Superior temporal gyrus (tissue), 1 donor: ENCODE data around the gene AADACL4.
"Not testable (repeated sequence)": the region's sequence is repeated elsewhere in the genome, so short reads cannot be mapped to it uniquely, and the experiment has no call there.

Experiments used
- DNase-seq: peaks from one replicate; pipeline ENCODE4 v3.0.0-alpha.2; 2016; ENCODE audit errors: extremely low spot score

Gene AADACL4

DNA sequence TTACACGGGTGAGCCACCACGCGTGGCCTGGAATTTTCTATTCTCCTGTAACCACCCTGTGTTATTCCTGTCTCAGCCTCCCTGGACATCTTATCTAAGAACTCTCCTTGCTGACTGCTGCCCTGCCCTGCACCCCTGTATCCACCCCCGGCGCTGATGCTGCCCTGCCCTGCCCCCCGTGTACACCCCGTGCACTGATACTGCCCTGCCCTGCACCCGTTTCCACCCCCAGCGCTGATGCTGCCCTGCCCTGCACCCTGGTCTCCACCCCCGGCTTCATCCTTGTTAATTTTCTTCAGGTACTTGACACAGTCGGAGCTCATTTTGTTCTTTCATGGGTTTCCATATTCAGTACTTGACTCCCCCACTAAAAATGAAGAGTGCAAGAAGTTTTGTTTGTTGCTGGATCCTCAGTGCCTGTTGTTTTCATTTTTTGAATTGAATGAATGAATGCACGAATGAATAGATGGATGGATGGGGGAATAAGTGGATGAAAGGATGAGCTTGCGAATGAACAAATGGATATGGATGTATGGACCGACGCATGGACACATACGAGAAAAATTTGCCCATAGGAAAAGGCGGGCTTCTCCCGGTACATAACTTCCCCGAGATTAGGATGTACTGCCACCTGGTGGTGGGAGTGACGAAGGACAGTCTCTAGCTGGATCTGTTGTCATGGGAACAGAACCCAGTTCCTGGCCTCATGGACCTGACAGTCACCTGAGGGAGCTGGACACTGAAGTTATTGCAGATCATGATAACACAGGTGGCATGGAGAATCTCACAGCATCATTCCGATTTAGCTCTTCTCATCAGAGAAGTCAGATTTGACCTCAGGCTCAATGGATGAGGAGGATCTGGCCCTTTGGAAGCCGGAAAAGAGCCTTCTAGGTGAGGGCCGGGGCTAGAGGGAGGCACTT is 14.9 kb downstream of the AADACL4 start:
- DNase-seq: peak; percentile 91

DNA sequence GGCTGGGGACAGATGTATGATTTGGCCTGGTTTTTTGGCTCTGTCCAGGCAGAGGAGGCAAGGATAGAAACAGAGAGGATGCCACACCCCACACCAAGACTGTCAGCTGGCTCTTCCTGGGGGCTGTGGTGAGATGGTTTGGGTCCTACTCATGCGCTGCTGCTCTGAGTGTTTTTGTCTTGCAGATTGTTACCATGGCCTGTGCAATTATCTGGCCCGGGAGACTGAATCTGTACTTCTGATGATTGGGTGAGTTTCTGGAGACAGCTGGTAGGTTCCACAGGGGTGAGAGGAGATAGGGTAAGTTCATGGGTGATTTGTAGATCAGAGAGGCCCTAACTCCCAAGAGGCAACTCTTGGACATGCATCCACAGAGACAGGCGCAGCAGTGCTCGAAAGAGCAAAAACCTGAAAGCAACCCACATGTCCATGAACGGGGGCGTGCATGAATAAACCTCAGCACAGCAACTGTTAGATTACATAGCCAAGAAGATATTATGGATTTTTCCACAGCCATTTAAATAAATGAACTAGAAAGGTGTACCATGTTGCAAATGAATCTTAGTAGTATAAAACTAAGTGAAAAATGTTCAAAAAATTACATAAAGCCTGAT is 17.8 kb downstream of the AADACL4 start:
- DNase-seq: peak; percentile 14

DNA sequence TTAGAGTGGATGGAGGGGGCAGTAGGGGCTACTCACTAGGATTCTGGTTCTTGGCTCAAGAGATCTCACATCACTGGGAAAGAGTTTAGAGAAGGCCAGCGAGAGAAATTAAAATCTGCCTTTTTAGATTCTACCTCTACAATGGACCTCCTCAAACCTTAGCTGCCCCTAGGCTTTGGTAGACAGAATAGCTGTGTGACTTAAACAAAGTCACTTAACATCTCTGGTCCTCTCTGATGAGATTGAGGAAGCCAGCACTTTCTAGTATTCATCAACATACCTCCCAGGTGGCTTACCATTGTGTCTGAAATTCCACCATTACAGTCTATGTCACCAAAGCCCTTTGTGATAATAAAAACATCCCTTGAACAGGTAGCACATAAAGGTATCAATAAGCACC is 18.7 kb downstream of the AADACL4 start:
- DNase-seq: no peak

DNA sequence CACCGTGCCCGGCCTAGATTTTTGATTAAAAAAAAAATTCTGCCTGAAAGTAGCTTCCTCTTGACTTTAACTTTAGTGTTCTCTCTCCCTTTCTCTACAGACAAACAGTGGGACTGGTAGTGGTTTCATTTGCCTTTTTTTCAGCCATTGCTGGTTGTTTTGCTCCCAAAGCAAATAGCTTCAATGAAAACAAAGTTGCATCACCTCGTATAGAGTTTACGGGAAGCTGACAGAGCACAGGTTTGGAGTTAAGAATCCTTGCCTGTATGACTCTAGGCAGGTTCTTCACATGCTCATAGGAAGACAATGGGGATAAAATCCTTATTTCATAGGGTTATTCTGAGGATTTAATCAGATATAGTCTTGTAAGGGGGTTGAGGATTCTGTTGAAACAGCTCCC is 21.6 kb downstream of the AADACL4 start:
- no peak for DNase-seq

DNA sequence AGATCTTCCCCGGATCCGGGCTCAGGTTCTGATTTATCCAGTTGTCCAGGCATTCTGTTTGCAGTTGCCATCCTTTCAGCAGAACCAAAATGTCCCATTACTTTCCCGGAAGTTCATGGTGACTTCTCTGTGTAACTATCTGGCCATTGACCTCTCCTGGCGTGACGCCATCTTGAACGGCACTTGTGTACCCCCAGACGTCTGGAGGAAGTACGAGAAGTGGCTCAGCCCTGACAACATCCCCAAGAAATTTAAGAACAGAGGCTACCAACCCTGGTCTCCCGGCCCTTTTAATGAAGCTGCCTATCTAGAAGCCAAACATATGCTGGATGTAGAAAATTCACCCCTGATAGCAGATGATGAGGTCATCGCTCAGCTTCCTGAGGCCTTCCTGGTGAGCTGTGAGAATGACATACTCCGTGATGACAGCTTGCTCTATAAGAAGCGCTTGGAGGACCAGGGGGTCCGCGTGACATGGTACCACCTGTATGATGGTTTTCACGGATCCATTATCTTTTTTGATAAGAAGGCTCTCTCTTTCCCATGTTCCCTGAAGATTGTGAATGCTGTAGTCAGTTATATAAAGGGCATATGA is 22.4 kb downstream of the AADACL4 start:
- DNase-seq: no peak

DNA sequence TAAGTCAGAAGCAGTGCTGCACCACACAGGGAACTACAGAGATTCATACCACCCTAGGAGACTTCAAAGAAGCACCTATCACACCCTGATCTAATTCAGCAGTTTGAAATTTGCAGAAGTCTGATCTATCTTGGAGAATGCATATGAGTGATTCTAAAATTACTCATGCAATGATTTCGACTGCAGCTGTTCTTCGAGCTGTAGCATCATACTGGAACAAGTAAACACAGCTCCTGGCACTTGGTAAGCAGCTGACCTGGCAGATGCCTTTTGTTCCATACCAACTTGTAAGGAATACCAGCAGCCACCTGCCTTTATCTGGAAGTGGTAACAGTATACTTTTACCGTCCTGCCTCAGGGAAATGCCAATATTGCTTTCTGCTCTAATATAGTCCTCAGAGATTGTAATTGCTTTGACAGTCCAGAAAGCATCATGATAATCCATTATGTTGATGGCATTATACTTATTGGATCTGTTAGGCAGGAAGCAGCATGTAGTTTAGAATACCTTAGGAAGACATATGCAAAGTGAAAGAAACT is 25.7 kb downstream of the AADACL4 start:
- DNase-seq: no peak

DNA sequence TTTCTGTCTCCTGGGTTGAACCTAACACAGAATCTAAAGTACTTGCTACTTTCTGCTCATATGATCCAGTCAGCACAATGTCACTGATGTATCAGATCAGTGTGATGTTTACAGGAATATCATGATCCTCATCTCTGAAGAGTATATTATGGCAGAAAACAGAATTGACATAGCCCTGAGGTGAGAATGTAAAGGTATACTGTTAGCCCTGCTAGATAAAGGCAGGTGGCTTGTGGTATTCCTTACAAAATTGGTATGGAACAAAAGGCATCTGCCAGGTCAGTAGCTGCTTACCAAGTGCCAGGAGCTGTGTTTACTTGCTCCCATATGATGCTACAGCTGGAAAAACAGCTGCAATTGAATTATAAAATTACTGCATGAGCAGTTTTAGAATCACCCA is 30.5 kb downstream of the AADACL4 start:
- DNase-seq: no peak

DNA sequence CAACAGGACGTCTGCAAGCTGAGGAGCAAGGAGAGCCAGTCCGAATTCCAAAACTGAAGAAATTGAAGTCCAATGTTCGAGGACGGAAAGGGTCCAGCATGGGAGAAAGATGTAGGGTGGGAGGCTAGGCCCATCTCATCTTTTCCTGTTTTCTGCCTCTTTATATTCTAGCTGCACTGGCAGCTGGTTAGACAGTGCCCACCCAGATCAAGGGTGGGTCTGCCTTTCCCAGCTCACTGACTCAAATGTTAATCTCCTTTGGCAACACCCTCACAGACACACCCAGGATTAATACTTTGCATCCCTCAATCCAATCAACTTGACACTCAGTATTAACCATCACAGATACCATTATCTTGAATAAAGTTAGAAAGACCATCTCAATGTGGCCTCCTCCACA is 32.2 kb downstream of the AADACL4 start:
- not testable (repeated sequence) for DNase-seq

DNA sequence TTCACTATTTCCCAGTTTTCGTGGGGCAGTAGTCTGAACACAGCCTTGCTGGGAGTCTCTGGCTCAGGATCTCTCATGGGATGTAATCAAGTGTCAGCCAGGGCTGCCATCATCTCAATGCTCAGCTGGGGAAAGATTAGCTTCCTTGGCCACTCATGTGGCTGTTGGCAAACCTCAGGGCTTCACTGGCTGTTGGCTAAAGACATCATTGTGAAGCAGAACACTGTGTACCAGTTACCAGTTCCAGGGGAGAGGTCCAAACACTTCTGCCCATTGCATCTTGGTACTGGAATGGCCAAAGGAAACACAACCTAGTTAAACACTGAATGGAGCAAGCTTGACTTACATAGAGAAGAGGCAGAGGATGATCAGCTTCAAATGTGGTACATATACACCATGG is 33.7 kb downstream of the AADACL4 start:
- DNase-seq: no peak

DNA sequence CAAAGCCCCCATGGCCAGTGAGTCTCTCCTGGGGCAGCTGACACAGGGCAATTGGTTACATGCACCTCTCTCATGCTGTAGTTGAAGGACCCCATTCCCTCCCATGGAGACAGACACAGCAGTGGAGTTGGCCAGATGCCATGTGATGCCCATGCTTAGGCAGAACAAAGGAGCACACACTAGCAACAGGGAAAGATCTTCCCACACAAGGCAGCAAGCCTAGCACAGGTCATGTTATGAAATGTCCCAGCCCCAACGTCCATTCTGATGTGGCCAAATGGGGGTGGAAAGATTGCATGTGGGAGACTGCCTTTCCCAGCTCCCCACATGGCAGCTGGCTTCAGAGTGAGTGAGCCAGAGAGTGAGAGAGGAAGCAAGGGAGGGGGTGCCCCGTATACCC is 34.5 kb downstream of the AADACL4 start:
- DNase-seq: no peak

DNA sequence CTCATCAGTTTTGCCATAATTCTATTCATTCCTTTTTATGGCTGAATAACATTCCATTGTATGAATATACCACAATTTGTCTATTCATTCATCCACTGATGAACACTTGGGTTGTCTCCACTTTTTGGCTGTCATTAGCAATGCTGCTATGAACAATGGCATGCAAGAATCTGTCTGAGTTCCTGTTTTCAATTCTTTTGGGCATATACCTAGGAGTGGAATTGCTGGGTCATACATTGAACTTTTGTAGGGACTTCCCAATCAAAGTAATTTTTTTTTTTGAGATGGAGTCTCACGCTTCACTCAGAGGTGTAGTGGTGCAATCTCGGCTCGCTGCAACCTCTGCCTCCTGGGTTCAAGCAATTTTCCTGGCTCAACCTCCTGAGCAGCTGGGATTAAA is 34.9 kb downstream of the AADACL4 start:
- DNase-seq: no peak

DNA sequence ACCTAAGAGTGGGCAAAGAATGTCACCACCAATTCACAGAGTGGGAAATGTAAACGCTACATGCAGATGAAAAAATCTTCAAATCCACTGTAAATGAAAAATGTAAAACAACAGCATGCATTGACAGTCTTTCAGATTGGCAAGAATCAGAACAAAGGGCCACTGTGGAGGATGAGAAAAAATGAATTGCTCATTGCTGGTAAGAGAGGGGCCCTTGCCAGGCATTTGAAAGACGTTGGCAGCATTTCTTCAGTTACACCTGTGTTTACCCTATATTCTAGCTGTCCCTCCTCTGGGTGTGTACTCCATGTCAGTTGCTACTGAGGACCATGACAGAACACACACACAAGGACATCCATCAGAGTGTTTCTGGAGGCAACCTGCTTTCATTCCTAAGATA is 46.3 kb downstream of the AADACL4 start:
- peak; percentile 48 for DNase-seq

DNA sequence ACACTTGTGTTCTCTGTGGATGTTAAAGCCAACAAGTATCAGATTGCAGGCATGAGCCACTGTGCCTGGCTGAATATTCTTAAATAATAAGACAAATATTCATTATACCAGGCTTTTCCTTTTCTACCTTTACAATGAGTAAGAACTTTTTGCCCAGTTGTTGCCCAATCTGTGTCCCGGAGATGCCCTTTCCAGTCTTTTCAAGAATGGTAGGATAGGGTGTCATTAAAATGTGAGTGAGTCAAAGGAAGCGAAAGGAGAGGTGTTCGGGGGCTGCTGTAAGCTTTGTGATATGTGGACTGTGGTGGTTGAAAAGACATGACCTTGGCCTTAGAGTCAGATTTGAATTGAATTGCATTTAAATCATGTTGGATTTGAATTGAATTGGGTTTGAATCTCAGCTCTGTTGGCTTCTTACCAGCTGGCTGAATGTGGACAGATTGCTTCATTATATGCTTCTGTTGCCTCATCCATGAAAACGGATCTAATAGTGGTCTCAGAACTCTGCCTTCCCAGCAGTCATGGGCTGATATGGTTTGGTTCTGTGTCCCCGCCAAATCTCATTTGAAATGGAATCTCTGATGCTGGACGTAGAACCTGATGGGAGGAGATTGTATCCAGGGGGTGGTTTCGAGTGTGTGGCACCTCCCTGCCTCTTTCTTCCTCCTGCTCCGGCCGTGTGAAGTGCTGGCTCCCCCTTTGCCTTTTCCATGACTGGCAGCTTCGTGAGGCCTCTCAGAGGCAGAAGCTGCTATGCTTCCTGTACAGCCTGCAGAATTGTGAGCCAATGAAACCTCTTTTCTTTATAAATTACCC is 49.3 kb downstream of the AADACL4 start:
- no peak for DNase-seq

DNA sequence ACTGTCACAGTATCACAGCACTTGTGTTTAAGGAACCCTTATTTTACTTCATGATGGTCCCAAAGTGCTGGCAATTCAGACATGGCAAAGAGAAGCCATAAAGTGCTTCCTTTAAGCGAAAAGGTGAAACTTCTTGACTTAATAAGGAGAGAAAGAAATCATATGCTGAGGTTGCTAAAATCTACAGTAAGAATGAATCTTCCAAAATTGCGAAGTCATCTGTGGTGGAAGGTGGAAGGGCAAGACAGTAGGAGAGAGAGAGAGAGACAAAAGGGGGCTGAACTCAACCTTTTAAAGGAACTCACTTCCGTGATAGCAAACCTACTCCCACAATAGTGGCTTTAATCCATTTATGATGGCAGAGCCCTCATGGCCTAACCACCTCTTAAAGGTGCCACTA is 52.8 kb downstream of the AADACL4 start:
- DNase-seq: no peak

DNA sequence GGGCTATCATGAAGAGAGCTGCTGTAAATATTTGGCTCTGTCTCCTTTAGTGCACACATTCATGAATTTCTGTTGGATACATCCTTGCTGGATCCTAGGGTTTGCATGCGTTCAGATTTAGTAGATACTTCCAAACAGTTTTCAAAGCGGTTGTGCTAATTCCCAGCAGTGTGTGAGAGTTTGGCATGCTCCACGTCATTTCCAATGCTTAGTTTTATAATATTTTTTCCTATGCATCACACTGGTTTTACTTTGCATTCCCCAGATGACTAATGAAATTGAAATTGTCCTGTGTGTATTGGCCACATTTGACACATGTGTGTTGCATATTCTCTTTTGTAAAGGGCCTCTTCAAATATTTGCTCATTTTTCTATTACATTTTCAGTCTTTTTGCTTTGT is 53.5 kb downstream of the AADACL4 start:
- DNase-seq: no peak

DNA sequence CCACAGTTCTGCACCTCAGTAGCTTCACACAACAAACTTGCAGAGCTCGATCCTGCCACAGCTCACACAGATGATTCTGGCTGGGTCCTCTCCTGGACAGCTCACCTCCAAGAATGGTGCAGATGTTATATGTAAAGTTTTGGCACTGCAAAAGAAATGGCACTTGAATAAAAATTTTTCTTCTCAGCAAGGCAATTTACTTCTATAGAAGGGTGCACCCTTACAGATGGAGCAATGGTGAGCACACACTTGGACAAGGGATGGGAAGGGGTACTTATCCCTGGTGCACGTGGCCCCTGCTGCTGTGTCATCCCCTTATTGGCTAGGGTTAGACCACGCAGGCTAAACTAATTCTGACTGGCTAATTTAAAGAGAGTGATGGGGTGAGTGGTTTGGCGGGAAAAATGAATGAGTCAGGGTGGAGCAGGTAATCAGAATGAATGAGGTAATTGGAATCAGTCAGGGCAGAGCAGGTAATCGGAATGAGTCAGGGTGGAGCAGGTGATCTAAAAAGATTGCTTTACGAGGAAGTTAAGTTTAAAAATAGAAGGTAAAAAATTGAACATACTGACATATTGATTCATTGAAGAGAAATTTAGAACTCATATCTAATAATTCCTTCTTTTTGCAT is 60.1 kb downstream of the AADACL4 start:
- no peak for DNase-seq

DNA sequence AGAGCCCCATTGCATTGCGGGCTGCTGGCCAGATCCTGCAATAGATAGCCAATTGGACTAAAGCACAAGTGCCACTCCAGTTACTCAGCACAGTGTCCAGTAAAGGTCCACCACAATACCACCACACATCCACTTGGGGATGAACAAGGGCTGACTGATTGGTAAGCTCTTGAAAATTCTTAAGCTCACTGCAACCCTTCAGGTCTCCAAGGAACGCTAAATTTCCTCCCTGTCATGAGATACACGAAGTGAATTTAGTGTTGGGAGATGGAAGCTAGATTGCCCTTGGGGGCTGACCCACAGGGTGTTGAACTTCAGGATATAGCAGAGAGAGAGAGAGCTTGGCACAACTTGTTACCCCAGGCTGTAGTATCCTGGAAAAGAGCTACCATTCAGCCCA is 62.2 kb downstream of the AADACL4 start:
- DNase-seq: no peak

DNA sequence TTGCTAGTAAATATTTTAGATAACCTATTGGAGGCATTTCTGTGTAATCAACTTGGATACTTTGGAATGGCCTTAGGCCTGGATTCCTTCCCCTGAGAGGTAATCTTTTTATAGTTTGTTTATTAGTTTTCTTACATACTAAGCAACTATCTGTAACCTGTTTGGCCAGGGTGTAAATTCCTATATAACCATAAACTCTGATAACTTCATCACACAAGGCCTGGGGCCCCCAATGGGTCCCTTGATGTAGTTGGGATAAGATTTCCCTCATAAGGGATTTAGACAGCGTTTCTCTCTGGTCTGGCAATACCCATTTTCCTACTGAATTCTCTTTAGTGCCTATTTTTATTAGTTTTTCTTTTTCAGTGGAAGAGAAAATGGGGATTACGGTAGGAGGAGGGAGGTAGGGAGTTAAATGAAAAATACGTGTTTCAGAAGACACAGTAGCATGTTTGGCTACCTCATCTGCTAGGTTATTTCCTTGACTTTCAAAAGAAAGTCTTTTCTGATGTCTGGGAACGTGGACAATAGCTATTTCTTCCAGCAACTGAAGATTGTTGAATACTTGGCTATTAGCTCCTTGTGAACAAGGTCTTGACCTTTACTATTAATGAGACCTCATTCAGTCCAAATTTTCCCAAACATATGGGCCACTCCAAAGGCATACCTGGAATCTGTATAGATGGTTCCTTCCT is 64.7 kb downstream of the AADACL4 start:
- no peak for DNase-seq

DNA sequence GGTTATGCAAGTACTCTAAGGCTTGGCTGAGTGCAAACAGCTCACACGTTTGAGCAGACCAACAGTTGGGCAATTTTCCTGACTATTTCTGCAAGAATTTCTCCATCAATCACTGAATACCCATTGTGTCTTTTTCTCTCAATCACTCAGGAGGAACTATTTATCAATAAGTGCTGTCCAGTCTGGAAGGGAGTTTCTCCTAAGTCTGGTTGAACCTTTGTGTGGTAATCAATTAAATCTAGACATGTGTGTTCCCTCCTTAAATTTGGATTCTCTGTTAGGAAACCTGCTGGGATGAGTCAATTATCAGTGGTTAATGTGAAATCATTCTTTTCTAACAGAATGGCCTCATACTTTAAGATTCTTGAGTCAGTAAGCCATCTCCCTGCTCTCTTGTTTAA is 65.2 kb downstream of the AADACL4 start:
- no peak for DNase-seq

DNA sequence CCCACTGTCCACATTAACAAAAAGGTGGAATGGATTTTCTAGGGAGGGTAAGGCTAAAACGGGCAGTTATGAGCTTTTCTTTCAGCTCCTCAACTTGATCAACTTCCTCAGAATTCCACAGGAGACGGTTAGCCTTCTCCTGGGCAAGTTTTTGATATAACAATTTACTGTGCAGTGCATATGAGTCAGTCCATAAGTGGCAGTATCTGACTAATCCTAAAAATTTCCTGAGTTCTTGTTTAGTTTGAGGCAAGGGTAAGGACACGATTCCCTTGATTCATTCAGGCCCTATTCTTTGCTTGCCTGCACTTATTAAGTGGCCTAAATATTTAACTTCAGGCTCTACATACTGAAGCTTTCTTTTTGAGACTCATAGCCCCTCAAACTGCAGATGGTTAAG is 65.8 kb downstream of the AADACL4 start:
- no peak for DNase-seq

DNA sequence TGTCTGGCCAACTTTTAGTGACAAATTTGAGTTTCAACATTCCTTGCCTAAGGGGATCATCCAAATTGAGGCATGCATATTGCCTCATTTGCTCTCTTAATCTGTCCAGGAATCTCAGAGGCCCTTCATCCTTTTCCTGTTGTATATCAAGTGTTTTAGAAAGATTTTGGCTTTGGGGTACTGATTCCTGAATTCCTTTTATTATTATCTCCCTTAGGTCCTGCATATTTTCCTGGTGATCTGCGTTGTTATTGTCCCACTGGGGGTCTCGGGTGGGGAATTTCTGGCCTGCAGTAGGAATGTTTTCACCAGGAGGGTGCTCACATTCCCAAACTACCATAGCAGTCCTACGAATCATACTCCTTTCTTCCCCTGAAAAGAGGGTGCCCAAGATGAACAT is 67.7 kb downstream of the AADACL4 start:
- no peak for DNase-seq
